Measurements from ENCODE around the gene COL4A2.

DNA sequence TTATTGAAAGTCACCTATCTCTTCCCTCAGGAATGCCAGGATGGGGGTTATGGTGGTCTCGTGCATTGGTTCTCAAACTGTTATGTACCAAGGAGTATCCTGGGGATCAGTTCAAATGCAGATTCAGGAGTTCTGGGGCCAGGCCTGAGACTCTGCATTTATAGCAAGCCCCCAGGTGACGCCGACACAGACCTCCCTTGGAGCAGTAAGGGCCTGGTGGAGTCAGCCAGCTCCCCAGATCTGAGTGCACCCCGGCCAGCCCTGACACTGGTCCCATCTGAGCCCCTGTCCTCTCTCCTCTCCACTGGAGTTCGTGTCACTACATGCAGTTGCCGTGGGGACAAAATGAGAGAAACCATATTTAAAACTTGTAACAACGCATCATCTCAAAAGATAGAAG is 112.9 kb downstream of the COL4A2 start:
- TF ChIP-seq, protein P1, sequence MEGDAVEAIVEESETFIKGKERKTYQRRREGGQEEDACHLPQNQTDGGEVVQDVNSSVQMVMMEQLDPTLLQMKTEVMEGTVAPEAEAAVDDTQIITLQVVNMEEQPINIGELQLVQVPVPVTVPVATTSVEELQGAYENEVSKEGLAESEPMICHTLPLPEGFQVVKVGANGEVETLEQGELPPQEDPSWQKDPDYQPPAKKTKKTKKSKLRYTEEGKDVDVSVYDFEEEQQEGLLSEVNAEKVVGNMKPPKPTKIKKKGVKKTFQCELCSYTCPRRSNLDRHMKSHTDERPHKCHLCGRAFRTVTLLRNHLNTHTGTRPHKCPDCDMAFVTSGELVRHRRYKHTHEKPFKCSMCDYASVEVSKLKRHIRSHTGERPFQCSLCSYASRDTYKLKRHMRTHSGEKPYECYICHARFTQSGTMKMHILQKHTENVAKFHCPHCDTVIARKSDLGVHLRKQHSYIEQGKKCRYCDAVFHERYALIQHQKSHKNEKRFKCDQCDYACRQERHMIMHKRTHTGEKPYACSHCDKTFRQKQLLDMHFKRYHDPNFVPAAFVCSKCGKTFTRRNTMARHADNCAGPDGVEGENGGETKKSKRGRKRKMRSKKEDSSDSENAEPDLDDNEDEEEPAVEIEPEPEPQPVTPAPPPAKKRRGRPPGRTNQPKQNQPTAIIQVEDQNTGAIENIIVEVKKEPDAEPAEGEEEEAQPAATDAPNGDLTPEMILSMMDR (IDR thresholded peaks at IDR 0.05) = no peak
- TF ChIP-seq POLR2A (IDR thresholded peaks at IDR 0.05) = no peak
